Nephron (organoid): Measurements from ENCODE around the gene RASGEF1B.
A peak's percentile ranks its signal among the peaks of the same experiment; 100 is the strongest.
"Not testable (repeated sequence)": the region's sequence is repeated elsewhere in the genome, so short reads cannot be mapped to it uniquely, and the experiment has no call there.

Source experiments
- H3K27ac Mint-ChIP-seq, 3 experiments: 2 replicates each; pipeline ENCODE4 v1.8.0; 2020; ENCODE audit warnings: mixed read lengths in 3 of 3, mild to moderate bottlenecking in 2 of 3, moderate library complexity in 1 of 3
- H3K27me3 Mint-ChIP-seq: 2 replicates; pipeline ENCODE4 v1.8.0; 2021; ENCODE audit warnings: low read depth, mild to moderate bottlenecking, moderate library complexity, mixed read lengths
- H3K36me3 Mint-ChIP-seq: 2 replicates; pipeline ENCODE4 v1.8.0; 2020; ENCODE audit warnings: low read depth, mixed read lengths
- H3K4me1 Mint-ChIP-seq: 2 replicates; pipeline ENCODE4 v1.8.0; 2020; ENCODE audit warnings: mixed read lengths
- H3K4me3 Mint-ChIP-seq, 3 experiments: 2 replicates each; pipeline ENCODE4 v1.8.0; 2020; ENCODE audit warnings: mild to moderate bottlenecking in 3 of 3, mixed read lengths in 3 of 3, moderate library complexity in 2 of 3
- H3K9me3 Mint-ChIP-seq: 2 replicates; pipeline ENCODE4 v1.8.0; 2020; ENCODE audit warnings: mixed read lengths
- TF ChIP-seq, protein P1 (sequence below), 3 experiments: fragments of 200-600 bp; sonication (generic); IDR thresholded peaks; one replicate each; pipeline ENCODE4 v1.5.0; 2021; ENCODE audit warnings: antibody characterized with exemption in 3 of 3; ENCODE audit not compliant: unreplicated experiment in 3 of 3

Gene RASGEF1B

DNA sequence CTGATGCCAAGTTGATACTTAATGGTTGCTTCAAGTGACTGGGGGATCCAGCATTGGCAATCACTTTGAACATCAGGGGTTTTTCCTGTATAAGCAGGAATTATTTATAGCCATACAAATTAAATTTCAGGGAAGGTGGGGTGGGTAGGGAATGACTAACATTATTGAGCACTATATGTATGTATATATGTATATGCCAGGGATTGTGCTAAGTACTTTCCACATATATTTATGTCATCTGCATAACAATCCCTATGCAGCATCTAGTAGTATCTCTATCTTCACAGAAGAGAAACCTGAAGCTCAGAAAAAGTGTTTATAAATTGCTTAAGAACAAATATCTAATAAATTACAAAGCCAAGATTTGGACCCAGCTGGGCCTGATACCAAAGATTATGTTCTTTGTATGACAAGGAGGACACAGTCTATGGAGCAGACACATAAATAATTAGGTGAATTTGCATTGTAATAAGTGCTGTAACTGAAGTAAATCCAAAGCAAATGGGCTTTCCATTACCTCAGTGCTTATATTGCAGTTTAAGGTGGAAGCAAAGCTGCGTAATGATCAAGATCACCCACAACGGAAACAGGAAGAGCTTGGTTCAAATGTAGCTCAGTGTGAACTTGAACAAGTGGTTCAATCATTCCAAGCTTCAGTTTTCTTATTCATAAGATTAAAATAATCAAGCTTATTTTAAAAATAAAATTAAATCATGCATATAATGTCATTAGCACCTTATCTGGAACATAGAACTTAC is 18.9 kb upstream of the RASGEF1B start:
- Mint-ChIP-seq H3K36me3 (no peaks in the 10 kb centered on the region), H3K27ac (no peak overlapping the region), H3K27me3 (no peaks in the 10 kb centered on the region), H3K4me1 (no peaks in the 10 kb centered on the region), H3K4me3 (no peak overlapping the region), H3K9me3 (peaks cover 6% of the 10 kb centered on the region)
- TF ChIP-seq, protein P1, sequence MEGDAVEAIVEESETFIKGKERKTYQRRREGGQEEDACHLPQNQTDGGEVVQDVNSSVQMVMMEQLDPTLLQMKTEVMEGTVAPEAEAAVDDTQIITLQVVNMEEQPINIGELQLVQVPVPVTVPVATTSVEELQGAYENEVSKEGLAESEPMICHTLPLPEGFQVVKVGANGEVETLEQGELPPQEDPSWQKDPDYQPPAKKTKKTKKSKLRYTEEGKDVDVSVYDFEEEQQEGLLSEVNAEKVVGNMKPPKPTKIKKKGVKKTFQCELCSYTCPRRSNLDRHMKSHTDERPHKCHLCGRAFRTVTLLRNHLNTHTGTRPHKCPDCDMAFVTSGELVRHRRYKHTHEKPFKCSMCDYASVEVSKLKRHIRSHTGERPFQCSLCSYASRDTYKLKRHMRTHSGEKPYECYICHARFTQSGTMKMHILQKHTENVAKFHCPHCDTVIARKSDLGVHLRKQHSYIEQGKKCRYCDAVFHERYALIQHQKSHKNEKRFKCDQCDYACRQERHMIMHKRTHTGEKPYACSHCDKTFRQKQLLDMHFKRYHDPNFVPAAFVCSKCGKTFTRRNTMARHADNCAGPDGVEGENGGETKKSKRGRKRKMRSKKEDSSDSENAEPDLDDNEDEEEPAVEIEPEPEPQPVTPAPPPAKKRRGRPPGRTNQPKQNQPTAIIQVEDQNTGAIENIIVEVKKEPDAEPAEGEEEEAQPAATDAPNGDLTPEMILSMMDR (IDR thresholded peaks at IDR 0.05; ENCODE audit: unreplicated experiment in 3 of 3), result no peak

DNA sequence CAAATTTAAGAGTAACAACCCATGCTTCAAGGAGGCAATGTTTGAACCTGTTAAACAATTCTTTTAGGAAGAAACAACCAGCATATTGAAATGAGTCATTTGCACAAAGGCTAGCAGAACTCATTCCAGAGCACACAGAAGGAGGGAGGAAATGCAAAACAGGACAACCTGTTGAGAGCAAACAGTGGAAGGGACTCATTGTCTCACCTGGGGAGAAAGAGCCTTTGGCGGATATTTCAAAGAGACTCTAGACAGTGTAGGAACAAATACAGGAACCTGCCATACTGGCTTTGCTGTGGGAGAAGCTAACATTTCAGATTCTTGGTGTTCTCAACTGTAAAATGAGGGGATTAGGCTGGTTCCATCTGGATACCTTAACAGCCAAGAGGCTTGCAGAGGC is 14.8 kb upstream of the RASGEF1B start:
- Mint-ChIP-seq H3K9me3 (peaks cover 3% of the 10 kb centered on the region), H3K36me3 (no peaks in the 10 kb centered on the region), H3K4me1 (no peaks in the 10 kb centered on the region), H3K27me3 (no peaks in the 10 kb centered on the region), H3K4me3 (no peak overlapping the region), H3K27ac (no peak overlapping the region)
- TF ChIP-seq, protein P1 (IDR thresholded peaks at IDR 0.05; ENCODE audit: unreplicated experiment in 3 of 3), result no peak

DNA sequence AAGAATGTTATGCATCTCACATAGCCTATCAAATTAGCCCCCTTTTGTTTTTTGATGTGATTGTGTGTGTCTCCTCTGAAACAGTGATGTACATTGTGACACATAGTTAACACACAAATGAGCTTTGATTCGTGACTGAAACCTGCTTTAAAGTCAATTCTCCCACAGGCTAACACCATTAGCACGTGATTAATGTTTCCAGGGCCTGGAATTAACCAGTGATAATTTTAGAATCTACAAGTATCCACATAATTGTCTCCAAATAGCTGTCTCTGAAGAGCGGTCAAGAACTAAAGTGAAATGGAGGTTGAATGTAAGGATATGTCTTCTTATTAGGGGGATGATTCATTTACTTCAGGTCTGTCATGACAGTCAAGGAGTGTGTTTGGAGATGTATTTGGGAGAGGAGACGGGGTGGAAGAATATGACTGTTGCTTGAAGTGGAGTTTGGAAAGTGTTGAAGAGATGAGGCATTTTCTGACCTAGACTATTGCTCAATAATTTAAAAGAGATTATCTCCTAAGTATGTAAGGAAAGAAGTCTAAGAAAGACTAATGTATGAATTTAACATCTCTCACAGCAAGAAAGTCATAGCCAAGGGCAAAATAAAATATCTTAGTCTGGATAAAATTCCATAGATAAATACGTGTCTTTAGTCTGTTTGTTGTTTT is 13.7 kb upstream of the RASGEF1B start:
- H3K36me3 Mint-ChIP-seq, result no peaks in the 10 kb centered on the region
- TF ChIP-seq, protein P1 (IDR thresholded peaks at IDR 0.05; ENCODE audit: unreplicated experiment in 3 of 3), result no peak
- H3K27me3 Mint-ChIP-seq, result no peaks in the 10 kb centered on the region
- H3K4me3 Mint-ChIP-seq, result no peak overlapping the region
- H3K4me1 Mint-ChIP-seq, result no peaks in the 10 kb centered on the region
- H3K9me3 Mint-ChIP-seq, result peaks cover 3% of the 10 kb centered on the region
- H3K27ac Mint-ChIP-seq, result no peak overlapping the region

DNA sequence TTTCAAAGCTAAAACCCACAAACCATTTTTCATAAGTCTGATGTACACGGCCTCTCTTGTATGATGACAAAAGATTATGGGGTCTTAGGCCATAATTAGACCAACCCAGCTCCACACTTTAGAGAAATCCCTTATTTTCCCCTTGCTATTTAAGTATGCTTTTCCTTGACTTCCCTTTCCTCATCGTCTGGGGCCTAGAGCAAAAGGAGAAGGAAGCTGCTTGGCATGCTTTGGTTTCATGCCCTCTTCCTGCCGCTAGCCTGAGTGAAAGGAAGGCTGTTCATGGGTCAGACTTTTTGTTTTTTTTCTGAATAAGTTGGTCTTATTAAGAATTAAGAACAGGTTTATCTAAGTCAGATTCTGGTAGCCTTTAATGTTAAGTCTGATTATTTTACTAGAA is 10.6 kb upstream of the RASGEF1B start:
- peaks cover 8% of the 10 kb centered on the region for H3K27me3 Mint-ChIP-seq
- no peak overlapping the region for H3K4me3 Mint-ChIP-seq
- no peaks in the 10 kb centered on the region for H3K4me1 Mint-ChIP-seq
- peaks cover 2% of the 10 kb centered on the region for H3K9me3 Mint-ChIP-seq
- H3K27ac Mint-ChIP-seq, result no peak overlapping the region
- TF ChIP-seq, protein P1 (IDR thresholded peaks at IDR 0.05; ENCODE audit: unreplicated experiment in 3 of 3), result no peak
- no peaks in the 10 kb centered on the region for H3K36me3 Mint-ChIP-seq

DNA sequence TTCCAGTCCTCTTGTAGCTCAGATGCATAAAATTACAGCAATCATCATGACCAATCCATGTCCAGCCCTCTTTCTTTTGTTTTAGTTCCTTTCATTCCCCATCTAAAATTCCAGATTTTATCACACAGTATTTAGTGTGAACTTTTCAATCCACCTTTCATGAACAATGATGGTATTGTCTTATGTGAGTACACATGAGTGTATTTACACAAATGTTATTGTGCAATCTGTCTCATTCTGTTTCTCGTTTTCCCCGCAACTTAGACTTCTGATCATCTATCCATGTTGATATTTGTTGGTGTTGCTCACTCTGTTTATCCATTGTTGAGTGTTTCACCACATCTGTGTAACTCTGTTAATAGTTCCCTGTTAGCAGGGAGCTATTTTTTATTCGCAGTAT is 9.4 kb upstream of the RASGEF1B start:
- no peak overlapping the region for H3K27ac Mint-ChIP-seq
- no peak overlapping the region for H3K4me3 Mint-ChIP-seq
- no peaks in the 10 kb centered on the region for H3K4me1 Mint-ChIP-seq
- peaks cover 8% of the 10 kb centered on the region for H3K27me3 Mint-ChIP-seq
- H3K9me3 Mint-ChIP-seq, result peaks cover 2% of the 10 kb centered on the region
- TF ChIP-seq, protein P1 (IDR thresholded peaks at IDR 0.05; ENCODE audit: unreplicated experiment in 3 of 3), result no peak
- H3K36me3 Mint-ChIP-seq, result no peaks in the 10 kb centered on the region

DNA sequence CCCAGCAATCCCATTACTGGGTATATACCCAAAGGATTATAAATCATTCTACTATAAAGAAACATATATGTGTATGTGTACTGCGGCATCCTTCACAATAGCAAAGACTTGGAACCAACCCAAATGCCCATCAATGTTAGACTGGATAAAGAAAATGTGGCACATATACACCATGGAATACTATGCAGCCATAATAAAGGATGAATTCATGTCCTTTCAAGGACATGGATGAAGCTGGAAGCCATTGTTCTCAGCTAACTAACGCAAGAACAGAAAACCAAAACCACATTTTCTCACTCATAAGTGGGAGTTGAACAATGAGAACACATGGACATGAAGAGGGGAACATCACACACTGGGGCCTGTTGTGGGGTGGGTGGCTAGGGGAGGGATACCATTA is 7.9 kb upstream of the RASGEF1B start:
- peaks cover 12% of the 10 kb centered on the region for H3K27me3 Mint-ChIP-seq
- H3K4me3 Mint-ChIP-seq, H3K4me1 Mint-ChIP-seq, H3K36me3 Mint-ChIP-seq, H3K9me3 Mint-ChIP-seq, H3K27ac Mint-ChIP-seq: not testable (repeated sequence)

DNA sequence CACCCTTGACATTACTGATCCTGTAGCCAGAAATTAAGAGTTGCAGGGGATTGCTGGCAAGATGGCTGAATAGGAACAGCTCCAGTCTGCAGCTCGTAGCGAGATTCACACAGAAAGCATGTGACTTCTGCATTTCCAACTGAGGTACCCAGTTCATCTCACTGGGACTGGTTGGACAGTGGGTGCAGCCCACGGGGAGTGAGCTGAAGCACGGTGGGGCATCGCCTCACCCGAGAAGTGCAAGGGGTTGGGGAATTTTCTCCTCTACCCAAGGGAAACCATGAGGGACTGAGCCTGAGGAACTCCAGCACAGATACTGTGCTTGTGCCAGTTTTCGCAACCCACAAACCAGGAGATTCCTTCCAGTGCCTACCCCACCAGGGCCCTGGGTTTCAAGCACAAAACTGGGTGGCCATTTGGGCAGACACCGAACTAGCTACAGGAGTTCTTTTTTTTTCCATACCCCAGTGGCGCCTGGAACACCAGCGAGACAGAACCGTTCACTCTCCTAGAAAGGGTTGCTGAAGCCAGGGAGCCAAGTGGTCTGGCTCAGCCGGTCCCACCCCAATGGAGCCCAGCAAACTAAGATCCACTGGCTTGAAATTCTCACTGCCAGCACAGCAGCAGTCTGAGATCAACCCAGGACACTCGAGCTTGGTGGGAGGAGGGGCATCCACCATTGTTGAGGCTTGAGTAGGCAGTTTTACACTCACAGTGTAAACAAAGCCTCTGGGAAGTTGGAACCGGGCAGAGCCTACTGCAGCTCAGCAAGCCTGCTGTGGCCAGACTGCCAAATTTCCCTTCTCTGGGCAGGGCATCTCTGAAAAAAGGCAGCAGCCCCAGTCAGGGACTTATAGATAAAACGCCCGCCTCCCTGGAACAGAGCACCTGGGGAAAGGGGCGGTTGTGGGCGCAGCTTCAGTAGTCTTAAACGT is 1.9 kb upstream of the RASGEF1B start:
- peak overlapping the region; percentile 64 to 74 (median 72) for H3K4me3 Mint-ChIP-seq
- peaks cover 27% of the 10 kb centered on the region for H3K4me1 Mint-ChIP-seq
- H3K36me3 Mint-ChIP-seq, H3K9me3 Mint-ChIP-seq: not testable (repeated sequence)
- peaks cover 15% of the 10 kb centered on the region for H3K27me3 Mint-ChIP-seq
- peak overlapping the region in 1 of 3 experiments; percentile 69 for H3K27ac Mint-ChIP-seq
